ENCODE data around the gene CTCFL.

- TF ChIP-seq, protein P1, sequence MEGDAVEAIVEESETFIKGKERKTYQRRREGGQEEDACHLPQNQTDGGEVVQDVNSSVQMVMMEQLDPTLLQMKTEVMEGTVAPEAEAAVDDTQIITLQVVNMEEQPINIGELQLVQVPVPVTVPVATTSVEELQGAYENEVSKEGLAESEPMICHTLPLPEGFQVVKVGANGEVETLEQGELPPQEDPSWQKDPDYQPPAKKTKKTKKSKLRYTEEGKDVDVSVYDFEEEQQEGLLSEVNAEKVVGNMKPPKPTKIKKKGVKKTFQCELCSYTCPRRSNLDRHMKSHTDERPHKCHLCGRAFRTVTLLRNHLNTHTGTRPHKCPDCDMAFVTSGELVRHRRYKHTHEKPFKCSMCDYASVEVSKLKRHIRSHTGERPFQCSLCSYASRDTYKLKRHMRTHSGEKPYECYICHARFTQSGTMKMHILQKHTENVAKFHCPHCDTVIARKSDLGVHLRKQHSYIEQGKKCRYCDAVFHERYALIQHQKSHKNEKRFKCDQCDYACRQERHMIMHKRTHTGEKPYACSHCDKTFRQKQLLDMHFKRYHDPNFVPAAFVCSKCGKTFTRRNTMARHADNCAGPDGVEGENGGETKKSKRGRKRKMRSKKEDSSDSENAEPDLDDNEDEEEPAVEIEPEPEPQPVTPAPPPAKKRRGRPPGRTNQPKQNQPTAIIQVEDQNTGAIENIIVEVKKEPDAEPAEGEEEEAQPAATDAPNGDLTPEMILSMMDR (IDR thresholded peaks at IDR 0.05), result no peak
- TF ChIP-seq EZH2 (IDR thresholded peaks at IDR 0.05), result no peak
- no peak for TF ChIP-seq EZH2phosphoT487 (IDR thresholded peaks at IDR 0.05)
Observed at GRCh38 chr20:57525328-57526086, 567 bp upstream of the CTCFL start.

Measured in neural progenitor cell (in vitro differentiated cells).